ENCODE data around the gene NDUFS1. TPM values are rescaled to one million over a fixed set of nuclear protein-coding genes. Genes with fewer than 3 reads are reported as not detected.
"Not testable (repeated sequence)": the region's sequence is repeated elsewhere in the genome, so short reads cannot be mapped to it uniquely, and the experiment has no call there.

The NDUFS1 gene
- total and polyA plus RNA-seq, 2 experiments from 2014 or later = 34.5 to 97.9 TPM

- TF ChIP-seq ZNF462 (CRISPR knock-in tag; IDR thresholded peaks at IDR 0.05) (no peak), CTCF (conservative IDR thresholded peaks at IDR 0.05; ENCODE audit: low read depth in 2 of 2) (no peak), NANOG (IDR thresholded peaks at IDR 0.05; ENCODE audit: borderline replicate concordance) (no peak), JUNB (IDR thresholded peaks at IDR 0.05; ENCODE audit: unreplicated experiment) (no peak)
These were observed 33.3 kb downstream of the NDUFS1 start (continued) for GRCh38 chr2:206125901-206126300.

- H3K79me2 ChIP-seq (replicated peaks; ENCODE audit: insufficient read depth); H3F3A ChIP-seq (replicated peaks; ENCODE audit: low read depth); H3K27ac ChIP-seq (ENCODE audit: low read depth); H3K9me3 Mint-ChIP-seq; H3K4me2 ChIP-seq; H3K27me3 ChIP-seq (ENCODE audit: insufficient read depth); H3K4me1 ChIP-seq (ENCODE audit: insufficient read depth); ATAC-seq; DNase-seq (ENCODE audit: low spot score); H3K27ac Mint-ChIP-seq; H3K4me3 ChIP-seq; H3K9me2 ChIP-seq (ENCODE audit: insufficient read depth); H2AFZ ChIP-seq; H4K20me1 ChIP-seq (replicated peaks; ENCODE audit: insufficient read depth); H3K4me3 Mint-ChIP-seq; H3K27me3 Mint-ChIP-seq (ENCODE audit: insufficient read depth, low read depth, poor library complexity); H3K4me1 Mint-ChIP-seq: not testable (repeated sequence)
- peaks cover 64% of the 10 kb centered on the region for H3K36me3 ChIP-seq (ENCODE audit: insufficient read depth)
- H3K36me3 Mint-ChIP-seq (ENCODE audit: low read depth) = peaks cover 68% of the 10 kb centered on the region
These were observed 36.7 kb downstream of the NDUFS1 start for GRCh38 chr2:206122569-206122968.

Measured in GM23338 (cell line).